IMR-90 (cell line): ENCODE results near the gene DNAH9. TPM values are rescaled to one million over a fixed set of nuclear protein-coding genes. Genes with fewer than 3 reads are reported as not detected.

Experiments used
- ATAC-seq: fragments of 200-7000 bp; cut with Tn5 transposase; 2 replicates; pipeline ENCODE4 v1.9.1; 2020; ENCODE audit warnings: low read depth, mild to moderate bottlenecking, moderate library complexity
- BruUV-seq: library from RNA; stranded (reverse); fragments of 400-500 nt; replicated peaks from 2 replicates; lab custom pipeline; 2021; lab: Mats Ljungman, UMichigan
- CTCF ChIA-PET: fragments of 300-600 bp; formaldehyde crosslinking; extraction: SDS; loops from one replicate; lab custom pipeline; 2021; ENCODE audit warnings: antibody characterized with exemption; lab: Yijun Ruan, JAX
- POLR2A ChIA-PET: fragments of 300-600 bp; sonication (Branson Sonifier 250); formaldehyde crosslinking; loops from one replicate; lab custom pipeline; 2022; ENCODE audit warnings: antibody characterized with exemption; ENCODE audit not compliant: unreplicated experiment; lab: Charles Lee
- DNase-seq: peaks from one replicate; pipeline ENCODE4 v3.0.0; 2013
- H2AFZ ChIP-seq: replicated peaks from 2 replicates; pipeline ENCODE3; 2013; ENCODE audit warnings: low read length, mild to moderate bottlenecking; ENCODE audit not compliant: poor library complexity
- H2AK5ac ChIP-seq: 2 replicates; pipeline ENCODE4 v1.6.1; 2013; ENCODE audit warnings: low read depth, low read length, inconsistent platforms
- H2AK9ac ChIP-seq: replicated peaks from 2 replicates; pipeline ENCODE3; 2013; ENCODE audit warnings: mild to moderate bottlenecking, low read depth, low read length, moderate library complexity; ENCODE audit not compliant: poor library complexity
- H2BK120ac ChIP-seq: 2 replicates; pipeline ENCODE4 v1.6.1; 2013; ENCODE audit warnings: low read depth, low read length, inconsistent platforms
- H2BK15ac ChIP-seq: 3 replicates; pipeline ENCODE4 v1.6.1; 2013; ENCODE audit warnings: low read depth, low read length, inconsistent platforms
- H2BK20ac ChIP-seq: 2 replicates; pipeline ENCODE4 v1.6.1; 2013; ENCODE audit warnings: low read depth, mild to moderate bottlenecking, inconsistent platforms, low read length, moderate library complexity
- H2BK5ac ChIP-seq: 2 replicates; pipeline ENCODE4 v1.6.1; 2013; ENCODE audit warnings: mild to moderate bottlenecking, low read depth, low read length, inconsistent platforms; ENCODE audit not compliant: poor library complexity, severe bottlenecking
- H3K14ac ChIP-seq: replicated peaks from 2 replicates; pipeline ENCODE4 v1.6.1; 2013; ENCODE audit warnings: low read depth, low read length, inconsistent platforms
- H3K18ac ChIP-seq: 2 replicates; pipeline ENCODE4 v1.6.1; 2013; ENCODE audit warnings: low read depth, low read length, control low read depth
- H3K23ac ChIP-seq: 2 replicates; pipeline ENCODE4 v1.6.1; 2013; ENCODE audit warnings: low read depth, low read length, inconsistent platforms
- H3K27ac ChIP-seq: 2 replicates; pipeline ENCODE4 v1.5.1; 2013; ENCODE audit warnings: mild to moderate bottlenecking, control low read depth, low read length; ENCODE audit not compliant: insufficient read depth
- H3K27me3 ChIP-seq: 2 replicates; pipeline ENCODE4 v1.6.1; 2013; ENCODE audit warnings: low read length; ENCODE audit not compliant: control insufficient read depth, insufficient read depth
- H3K36me3 ChIP-seq: 2 replicates; pipeline ENCODE4 v1.6.1; 2013; ENCODE audit warnings: low read length, mixed read lengths; ENCODE audit not compliant: control insufficient read depth, insufficient read depth
- H3K4ac ChIP-seq: 2 replicates; pipeline ENCODE4 v1.6.1; 2013; ENCODE audit warnings: low read depth, low read length, inconsistent platforms
- H3K4me1 ChIP-seq: 2 replicates; pipeline ENCODE4 v1.6.1; 2013; ENCODE audit warnings: low read length, mixed read lengths; ENCODE audit not compliant: control insufficient read depth, insufficient read depth
- H3K4me2 ChIP-seq: 2 replicates; pipeline ENCODE4 v1.6.1; 2013; ENCODE audit warnings: low read depth, mild to moderate bottlenecking, control low read depth, low read length, moderate library complexity
- H3K4me3 ChIP-seq: 2 replicates; pipeline ENCODE4 v1.5.1; 2013; ENCODE audit warnings: low read depth, mild to moderate bottlenecking, control low read depth, low read length, moderate library complexity; ENCODE audit not compliant: insufficient read depth
- H3K56ac ChIP-seq: 2 replicates; pipeline ENCODE4 v1.6.1; 2013; ENCODE audit warnings: low read length, inconsistent platforms; ENCODE audit not compliant: insufficient read depth; ENCODE audit errors: extremely low read depth
- H3K79me1 ChIP-seq, 2 experiments: 2 replicates each; pipeline ENCODE4 v1.6.1; 2013; ENCODE audit warnings: low read length in 2 of 2, inconsistent platforms in 1 of 2, low read depth in 1 of 2
- H3K9ac ChIP-seq: 2 replicates; pipeline ENCODE4 v1.6.1; 2013; ENCODE audit warnings: low read depth, low read length, control low read depth
- H3K9me1 ChIP-seq: 2 replicates; pipeline ENCODE4 v1.6.1; 2013; ENCODE audit warnings: low read length, inconsistent platforms; ENCODE audit not compliant: insufficient read depth
- H3K9me3 ChIP-seq: 2 replicates; pipeline ENCODE4 v1.6.1; 2013; ENCODE audit warnings: low read length; ENCODE audit not compliant: control insufficient read depth, insufficient read depth
- H4K20me1 ChIP-seq: 2 replicates; pipeline ENCODE4 v1.6.1; 2013; ENCODE audit warnings: low read length, inconsistent platforms; ENCODE audit not compliant: insufficient read depth
- H4K5ac ChIP-seq: 2 replicates; pipeline ENCODE4 v1.6.1; 2013; ENCODE audit warnings: mild to moderate bottlenecking, low read depth, low read length, control low read depth
- H4K8ac ChIP-seq, 2 experiments: 2 replicates each; pipeline ENCODE4 v1.6.1; 2013; ENCODE audit warnings: low read depth in 2 of 2, low read length in 2 of 2, control low read depth in 1 of 2, inconsistent platforms in 1 of 2
- H4K91ac ChIP-seq: 2 replicates; pipeline ENCODE4 v1.6.1; 2013; ENCODE audit warnings: low read depth, low read length, inconsistent platforms; ENCODE audit not compliant: insufficient read depth
- BHLHE40 ChIP-seq: fragments of 150-350 bp; IDR thresholded peaks from 2 replicates; pipeline ENCODE4 v1.6.1; 2016; ENCODE audit warnings: mild to moderate bottlenecking, low read depth, low read length
- CEBPB ChIP-seq: IDR thresholded peaks from 2 replicates; pipeline ENCODE4 v1.6.1; 2012; ENCODE audit warnings: low read depth, low read length, improper control_type of control experiment
- CHD1 ChIP-seq: IDR thresholded peaks from 2 replicates; pipeline ENCODE4 v1.6.1; 2012; ENCODE audit warnings: low read depth, low read length, improper control_type of control experiment
- CTCF ChIP-seq: conservative IDR thresholded peaks from 2 replicates; pipeline ENCODE4 v1.5.1; 2012; ENCODE audit warnings: mild to moderate bottlenecking, low read depth, low read length, improper control_type of control experiment
- FOS ChIP-seq: fragments of 150-350 bp; IDR thresholded peaks from 2 replicates; pipeline ENCODE4 v1.6.1; 2016; ENCODE audit warnings: low read depth, low read length
- MAFK ChIP-seq: IDR thresholded peaks from 2 replicates; pipeline ENCODE4 v1.6.1; 2012; ENCODE audit warnings: low read depth, low read length, improper control_type of control experiment
- MAZ ChIP-seq: IDR thresholded peaks from 2 replicates; pipeline ENCODE4 v1.6.1; 2012; ENCODE audit warnings: low read depth, mild to moderate bottlenecking, low read length, improper control_type of control experiment, moderate library complexity, borderline replicate concordance
- MXI1 ChIP-seq: IDR thresholded peaks from 2 replicates; pipeline ENCODE4 v1.6.1; 2012; ENCODE audit warnings: low read depth, mild to moderate bottlenecking, low read length, moderate library complexity, borderline replicate concordance
- NFE2L2 ChIP-seq: fragments of 150-350 bp; IDR thresholded peaks from 2 replicates; pipeline ENCODE4 v1.6.1; 2016; ENCODE audit warnings: low read depth, mild to moderate bottlenecking, low read length
- POLR2A ChIP-seq: IDR thresholded peaks from 2 replicates; pipeline ENCODE4 v1.6.1; 2012; ENCODE audit warnings: mild to moderate bottlenecking, low read depth, low read length
- RAD21 ChIP-seq: IDR thresholded peaks from 2 replicates; pipeline ENCODE4 v1.6.1; 2012; ENCODE audit warnings: low read length, improper control_type of control experiment
- RCOR1 ChIP-seq: IDR thresholded peaks from 2 replicates; pipeline ENCODE4 v1.6.1; 2012; ENCODE audit warnings: mild to moderate bottlenecking, low read length, improper control_type of control experiment; ENCODE audit not compliant: insufficient replicate concordance
- RFX5 ChIP-seq: IDR thresholded peaks from 2 replicates; pipeline ENCODE4 v1.8.0; 2012; ENCODE audit warnings: low read depth, mild to moderate bottlenecking, low read length, moderate library complexity
- SMC3 ChIP-seq: fragments of 150-350 bp; IDR thresholded peaks from 2 replicates; pipeline ENCODE4 v1.6.1; 2016; ENCODE audit warnings: low read depth, mild to moderate bottlenecking, antibody characterized with exemption, low read length, moderate library complexity
- WGBS, 2 experiments: methylation state at CpG; one replicate each; pipeline versions ENCODE4 v1.1.5 to v1.1.7; 2013; ENCODE audit warnings: missing lambda C conversion rate in 2 of 2; ENCODE audit not compliant: insufficient read length in 1 of 2; ENCODE audit errors: extremely low coverage in 2 of 2; 5-methylcytosine and 5-hydroxymethylcytosine counted together
- dilution Hi-C: fragments of 300-500 bp; cut with HindIII; formaldehyde crosslinking; loops from one replicate; pipeline ENCODE4 v1.14.3; 2018; ENCODE audit warnings: low sequenced_read_pairs; ENCODE audit not compliant: unreplicated experiment
- in situ Hi-C: fragments of 300-500 bp; cut with MboI; formaldehyde crosslinking; loops from 3 replicates; pipeline ENCODE4 v1.14.3; 2019; ENCODE audit warnings: low sequenced_read_pairs, inconsistent platforms, mixed read lengths
- intact Hi-C: fragments of 100-400 bp; cut with micrococcal nuclease; formaldehyde crosslinking; loops from 2 replicates; pipeline ENCODE4 v1.10.0; 2022
- polyA plus RNA-seq, 3 experiments: library from polyadenylated mRNA; depleted of rRNA; stranded (reverse); fragments of >200 nt; gene quantifications; 2 replicates each; pipeline ENCODE4 v1.2.3, GENCODE V29; 2012; ENCODE audit warnings: low replicate concordance in 1 of 3
- total RNA-seq: library from RNA; depleted of rRNA; stranded (reverse); fragments of >200 nt; gene quantifications from 2 replicates; pipeline ENCODE4 v1.2.3, GENCODE V29; 2012
- TF ChIP-seq, protein P1 (sequence below): fragments of 150-350 bp; IDR thresholded peaks from 2 replicates; pipeline ENCODE4 v1.6.1; 2017; ENCODE audit warnings: mild to moderate bottlenecking, antibody characterized with exemption, low read length, low read depth
- TF ChIP-seq, protein P2 (sequence below): fragments of 150-350 bp; IDR thresholded peaks from 2 replicates; pipeline ENCODE4 v1.6.1; 2016; ENCODE audit warnings: low read depth, mild to moderate bottlenecking, low read length, moderate library complexity, borderline replicate concordance

Gene DNAH9
- total and polyA plus RNA-seq, 2 of the 4 experiments (the other 2 are of a cell fraction) = not detected

DNA sequence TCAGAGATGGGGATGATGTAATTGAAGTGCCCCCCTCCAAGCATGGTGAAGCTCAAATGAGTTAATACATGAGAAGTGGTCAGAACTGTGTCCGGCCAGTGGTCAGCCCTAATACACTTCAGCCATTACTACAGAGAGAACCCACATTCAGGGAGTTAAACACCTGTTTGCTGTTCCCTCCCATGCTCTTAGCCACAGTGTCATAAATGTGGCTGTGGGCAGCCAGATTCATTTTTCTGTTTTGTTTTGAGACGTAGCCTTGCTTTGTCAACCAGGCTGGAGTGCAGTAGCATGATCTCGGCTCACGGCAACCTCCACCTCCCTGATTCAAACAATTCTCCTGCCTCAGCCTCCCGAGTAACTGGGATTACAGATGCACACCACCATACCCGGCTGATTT, 139.9 kb downstream of the DNAH9 start:
- Histone ChIP-seq H3K56ac (no peak overlapping the region), H3K27ac (no peak overlapping the region), H4K5ac (no peak overlapping the region), H2AFZ (no peak overlapping the region), H2AK9ac (no peak overlapping the region), H2BK20ac (no peak overlapping the region), H2BK15ac (no peak overlapping the region), H3K9me3 (peaks cover 37% of the 10 kb centered on the region), H2BK120ac (no peak overlapping the region), H3K79me1 (no peaks in the 10 kb centered on the region), H3K4me3 (no peak overlapping the region), H3K18ac (no peak overlapping the region), H3K9me1 (no peaks in the 10 kb centered on the region), H4K20me1 (no peaks in the 10 kb centered on the region), H3K9ac (no peak overlapping the region), H4K8ac (no peak overlapping the region), H3K4ac (no peak overlapping the region), H2BK5ac (no peak overlapping the region), H3K4me2 (no peak overlapping the region), H2AK5ac (no peak overlapping the region), H4K91ac (no peak overlapping the region), H3K14ac (no peak overlapping the region), H3K23ac (no peak overlapping the region), H3K36me3 (no peaks in the 10 kb centered on the region), H3K4me1 (no peaks in the 10 kb centered on the region), H3K27me3 (no peaks in the 10 kb centered on the region)
- ATAC-seq (no peak), DNase-seq (no peak)
- POLR2A ChIA-PET = no interaction called here
- WGBS, 2 experiments = no CpG with 5 or more reads among the region's 6 CpGs
- intact Hi-C loops (no loop called here), in situ Hi-C loops (no loop called here), dilution Hi-C loops (no loop called here)
- TF ChIP-seq POLR2A (no peak), CTCF (no peak), MXI1 (no peak), RCOR1 (no peak), CEBPB (no peak), NFE2L2 (no peak), MAZ (no peak), SMC3 (no peak), CHD1 (no peak), MAFK (no peak), RFX5 (no peak), FOS (no peak), RAD21 (no peak), BHLHE40 (no peak)
- TF ChIP-seq, protein P1, sequence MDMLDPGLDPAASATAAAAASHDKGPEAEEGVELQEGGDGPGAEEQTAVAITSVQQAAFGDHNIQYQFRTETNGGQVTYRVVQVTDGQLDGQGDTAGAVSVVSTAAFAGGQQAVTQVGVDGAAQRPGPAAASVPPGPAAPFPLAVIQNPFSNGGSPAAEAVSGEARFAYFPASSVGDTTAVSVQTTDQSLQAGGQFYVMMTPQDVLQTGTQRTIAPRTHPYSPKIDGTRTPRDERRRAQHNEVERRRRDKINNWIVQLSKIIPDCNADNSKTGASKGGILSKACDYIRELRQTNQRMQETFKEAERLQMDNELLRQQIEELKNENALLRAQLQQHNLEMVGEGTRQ = no peak
- TF ChIP-seq, protein P2, sequence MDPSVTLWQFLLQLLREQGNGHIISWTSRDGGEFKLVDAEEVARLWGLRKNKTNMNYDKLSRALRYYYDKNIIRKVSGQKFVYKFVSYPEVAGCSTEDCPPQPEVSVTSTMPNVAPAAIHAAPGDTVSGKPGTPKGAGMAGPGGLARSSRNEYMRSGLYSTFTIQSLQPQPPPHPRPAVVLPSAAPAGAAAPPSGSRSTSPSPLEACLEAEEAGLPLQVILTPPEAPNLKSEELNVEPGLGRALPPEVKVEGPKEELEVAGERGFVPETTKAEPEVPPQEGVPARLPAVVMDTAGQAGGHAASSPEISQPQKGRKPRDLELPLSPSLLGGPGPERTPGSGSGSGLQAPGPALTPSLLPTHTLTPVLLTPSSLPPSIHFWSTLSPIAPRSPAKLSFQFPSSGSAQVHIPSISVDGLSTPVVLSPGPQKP = no peak
- no TSS peak for BruUV-seq
- CTCF ChIA-PET = no interaction called here
